Stimulated activated CD8-positive, alpha-beta memory T cell treated with anti-CD3 and anti-CD28 coated beads, Interleukin-15, amount 100 ng/mL, for 48 hours (primary cell): Measurements from ENCODE around the gene SLC16A13.
"Not testable (repeated sequence)": the region's sequence is repeated elsewhere in the genome, so short reads cannot be mapped to it uniquely, and the experiment has no call there.

Source experiments
- DNase-seq, 2 donors: peaks; one replicate each; pipeline ENCODE4 v3.0.0-alpha.2; 2020; ENCODE audit warnings: low read depth in 2 of 2

The SLC16A13 gene

DNA sequence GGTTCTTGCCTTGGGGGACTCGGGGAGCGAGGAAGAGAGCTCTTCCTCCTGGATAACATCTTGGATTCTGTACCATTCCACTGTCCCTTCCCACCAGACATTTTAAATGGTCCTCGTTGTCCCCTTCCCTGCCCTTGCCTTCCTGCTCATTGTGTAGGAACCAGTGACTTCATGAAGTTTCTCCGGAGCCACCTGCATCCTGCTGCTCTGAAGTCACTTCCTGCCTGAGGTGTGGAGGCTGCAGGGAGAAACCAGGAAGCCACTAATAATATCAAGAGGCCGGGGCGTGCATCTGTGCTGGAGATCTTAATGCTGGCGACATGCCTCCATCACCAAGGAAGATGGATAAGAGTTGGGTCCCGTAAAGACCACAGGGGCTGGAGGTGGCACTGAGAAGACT, 6.2 kb upstream of the SLC16A13 start:
- DNase-seq: no peak

DNA sequence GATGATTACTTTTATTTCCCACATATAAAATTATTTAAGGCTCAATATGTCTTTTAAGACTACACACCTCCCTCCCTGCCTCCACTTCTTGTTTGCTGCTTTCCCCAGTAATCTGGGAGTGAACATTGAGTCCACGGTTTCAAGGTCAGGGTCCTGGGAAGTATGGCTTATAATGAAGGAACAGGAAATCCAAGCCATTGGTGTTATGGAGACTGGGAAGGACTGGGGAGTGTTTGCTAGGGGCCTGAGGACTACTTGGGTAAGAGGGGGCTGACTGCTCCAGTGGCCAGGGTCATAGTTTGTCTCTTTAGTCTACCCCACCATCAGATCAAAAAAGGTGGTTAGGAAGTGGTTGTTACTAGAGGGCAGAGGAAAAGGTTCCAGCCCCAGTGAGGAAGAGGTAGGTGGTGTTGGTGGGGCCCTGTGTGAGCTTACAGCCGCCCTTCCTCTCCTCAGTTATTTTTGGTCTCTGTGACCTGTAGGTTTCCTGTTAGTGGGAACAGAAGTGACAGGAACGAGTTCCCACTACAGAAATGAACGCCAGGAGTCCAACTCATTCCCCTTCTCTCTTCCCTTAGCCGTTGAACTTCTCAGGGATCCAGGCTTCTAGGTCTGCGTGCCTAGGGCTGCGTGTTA, 742 bp upstream of the SLC16A13 start:
- DNase-seq: no peak

DNA sequence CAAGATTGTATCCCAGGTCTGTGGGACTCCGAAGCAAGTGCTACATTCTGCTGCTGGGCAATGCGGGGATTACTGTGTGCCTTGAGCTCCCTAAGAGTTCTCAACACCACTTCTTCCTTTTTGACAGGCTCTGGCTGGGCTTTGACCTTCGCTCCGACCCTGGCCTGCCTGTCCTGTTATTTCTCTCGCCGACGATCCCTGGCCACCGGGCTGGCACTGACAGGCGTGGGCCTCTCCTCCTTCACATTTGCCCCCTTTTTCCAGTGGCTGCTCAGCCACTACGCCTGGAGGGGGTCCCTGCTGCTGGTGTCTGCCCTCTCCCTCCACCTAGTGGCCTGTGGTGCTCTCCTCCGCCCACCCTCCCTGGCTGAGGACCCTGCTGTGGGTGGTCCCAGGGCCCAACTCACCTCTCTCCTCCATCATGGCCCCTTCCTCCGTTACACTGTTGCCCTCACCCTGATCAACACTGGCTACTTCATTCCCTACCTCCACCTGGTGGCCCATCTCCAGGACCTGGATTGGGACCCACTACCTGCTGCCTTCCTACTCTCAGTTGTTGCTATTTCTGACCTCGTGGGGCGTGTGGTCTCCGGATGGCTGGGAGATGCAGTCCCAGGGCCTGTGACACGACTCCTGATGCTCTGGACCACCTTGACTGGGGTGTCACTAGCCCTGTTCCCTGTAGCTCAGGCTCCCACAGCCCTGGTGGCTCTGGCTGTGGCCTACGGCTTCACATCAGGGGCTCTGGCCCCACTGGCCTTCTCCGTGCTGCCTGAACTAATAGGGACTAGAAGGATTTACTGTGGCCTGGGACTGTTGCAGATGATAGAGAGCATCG, 2.4 kb downstream of the SLC16A13 start:
- no peak for DNase-seq

DNA sequence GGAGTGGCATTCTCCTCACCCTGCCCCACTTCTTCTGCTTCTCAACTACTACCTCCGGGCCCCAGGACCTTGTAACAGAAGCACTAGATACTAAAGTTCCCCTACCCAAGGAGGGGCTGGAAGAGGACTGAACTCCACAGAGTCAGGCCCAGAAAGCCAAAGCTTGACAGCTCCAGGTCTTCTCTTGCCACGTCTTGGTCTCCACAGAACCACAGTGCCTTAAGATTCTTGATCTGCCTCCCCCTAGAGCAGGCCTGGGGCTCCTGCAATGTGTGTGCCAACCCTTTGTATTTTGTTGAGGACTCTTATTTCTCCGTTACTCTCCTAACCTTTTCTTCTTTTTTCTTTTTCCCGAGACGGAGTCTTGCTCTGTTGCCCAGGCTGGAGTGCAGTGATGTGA, 4.0 kb downstream of the SLC16A13 start:
- no peak for DNase-seq

DNA sequence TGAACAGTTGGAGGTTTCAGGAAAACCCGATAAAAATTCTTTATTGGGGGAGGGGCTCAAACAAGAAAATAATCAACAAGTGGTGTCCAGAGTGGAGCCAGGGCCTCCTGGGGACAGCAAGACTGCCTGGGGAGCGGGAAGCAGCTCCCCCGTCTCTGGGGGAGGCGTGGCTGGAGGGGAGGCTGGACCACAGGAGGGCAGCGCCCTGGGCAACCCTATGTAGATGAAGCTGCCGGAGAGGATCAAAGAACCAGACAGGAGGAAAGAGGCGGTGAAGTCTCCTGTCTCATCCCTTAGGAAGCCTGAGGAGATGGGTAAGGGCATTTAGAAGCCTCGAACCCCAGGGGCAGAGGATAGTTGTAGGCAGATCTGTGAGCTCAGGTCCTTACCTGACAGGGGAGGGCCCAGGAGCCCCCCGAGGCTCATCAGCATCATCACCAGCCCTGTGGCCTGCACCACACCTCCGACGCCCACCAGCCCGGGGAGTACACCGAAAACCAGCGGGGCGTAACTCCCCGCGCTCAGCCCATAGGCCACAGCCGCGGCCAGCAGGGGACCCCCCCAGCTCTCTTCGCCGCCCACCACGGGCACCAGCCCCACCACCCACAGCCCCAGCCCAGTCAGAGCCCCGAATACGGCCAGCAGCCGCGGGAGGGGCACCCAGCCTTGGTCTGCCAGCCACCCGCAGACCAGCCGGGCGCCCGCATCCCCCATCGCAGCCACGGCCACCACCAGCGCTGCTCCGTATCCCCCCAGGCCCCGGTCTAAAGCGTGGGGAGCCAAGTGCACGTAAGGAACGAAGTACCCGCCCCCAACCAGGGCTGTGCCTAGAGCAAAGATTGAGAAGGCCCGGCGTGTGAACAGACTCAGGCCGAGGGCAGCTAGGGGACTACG, 6.0 kb downstream of the SLC16A13 start:
- no peak for DNase-seq

DNA sequence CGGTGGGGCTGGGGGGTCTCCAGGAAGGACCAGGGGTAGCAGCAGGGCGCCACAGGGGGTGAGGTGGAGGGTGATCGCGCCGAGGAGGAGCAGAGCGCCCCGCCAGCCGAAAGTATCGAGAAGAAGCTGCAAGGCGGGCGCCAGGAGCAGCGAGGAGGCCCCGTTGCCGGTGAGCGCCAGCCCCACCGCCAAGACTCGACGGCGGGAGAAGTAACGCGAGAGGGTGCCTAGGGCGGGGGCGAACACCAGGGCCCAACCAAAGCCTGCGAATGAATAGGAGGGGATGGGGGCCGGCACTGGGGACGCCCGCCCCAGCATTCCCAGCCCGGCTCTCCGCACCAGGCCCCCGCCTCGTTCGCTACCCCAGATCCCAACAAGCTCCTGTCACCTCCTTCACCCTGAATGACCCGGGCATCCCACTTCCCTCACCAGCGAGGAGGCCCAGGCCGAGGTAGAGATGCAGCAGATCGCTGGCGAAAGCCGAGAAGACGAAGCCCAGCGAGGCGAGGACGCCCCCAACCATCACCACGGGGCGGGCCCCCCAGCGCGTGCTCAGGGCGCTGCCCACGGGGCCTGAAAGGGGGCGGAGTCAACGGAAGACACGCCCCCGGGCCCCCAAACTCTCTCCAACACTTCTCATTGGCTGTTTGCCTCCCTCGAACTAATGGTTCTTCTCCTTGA, 6.8 kb downstream of the SLC16A13 start:
- no peak for DNase-seq

DNA sequence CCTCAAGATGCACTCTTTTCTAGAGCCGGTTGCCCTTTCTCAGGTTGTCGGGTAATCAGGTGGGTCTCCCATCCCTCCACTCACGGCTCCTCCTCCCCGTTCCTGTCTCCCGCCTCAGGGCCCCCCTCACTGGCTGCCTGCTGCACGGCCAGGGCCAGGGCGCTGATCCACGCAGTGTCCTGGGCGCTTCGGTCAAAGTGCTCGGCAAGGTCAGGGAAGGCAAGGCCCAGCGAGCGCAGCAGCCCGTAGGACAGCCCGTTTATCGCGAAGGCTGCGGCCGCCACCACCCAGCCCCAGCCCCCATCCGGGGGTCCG, 7.3 kb downstream of the SLC16A13 start:
- DNase-seq: no peak

DNA sequence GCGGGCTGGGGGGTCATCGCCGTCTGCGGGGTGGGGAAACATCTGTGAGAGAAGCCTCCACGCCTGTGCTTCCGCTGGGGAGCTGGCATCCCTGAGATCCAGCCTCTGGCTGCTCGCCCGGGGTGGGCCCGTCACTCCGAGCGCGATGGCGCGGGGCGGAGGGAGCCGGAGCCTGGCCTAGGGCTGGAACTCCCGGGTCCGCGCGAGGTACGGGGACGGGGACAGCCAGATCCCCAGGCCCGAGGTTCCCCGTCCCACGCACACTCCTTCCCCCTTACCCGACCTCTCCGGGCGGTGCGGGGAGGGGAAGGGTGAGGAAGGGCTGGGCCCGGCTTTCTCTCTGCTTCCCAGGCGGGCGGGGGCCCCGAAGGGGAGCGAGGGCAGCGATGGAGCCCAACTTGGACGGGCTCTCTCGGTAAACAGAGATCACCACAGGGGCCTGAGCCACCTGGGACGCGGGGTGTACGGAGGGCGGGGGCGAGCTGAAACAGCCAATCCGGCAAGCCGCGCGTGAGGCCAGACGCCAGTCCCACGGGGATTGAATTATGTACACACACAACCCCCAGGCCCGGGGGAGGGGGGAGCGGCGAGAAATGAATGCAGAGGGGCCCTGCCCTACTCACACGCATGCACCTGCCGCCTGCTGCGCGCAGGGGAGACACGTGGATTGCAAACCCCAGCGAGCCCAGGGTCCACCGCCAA, 7.8 kb downstream of the SLC16A13 start, which contains the start of gene SLC16A11:
Gene SLC16A11 (minus strand): TSS at position 596 of the 702 bp plus-strand sequence. CDS start 579 bp downstream, at position 17.
- DNase-seq: no peak

DNA sequence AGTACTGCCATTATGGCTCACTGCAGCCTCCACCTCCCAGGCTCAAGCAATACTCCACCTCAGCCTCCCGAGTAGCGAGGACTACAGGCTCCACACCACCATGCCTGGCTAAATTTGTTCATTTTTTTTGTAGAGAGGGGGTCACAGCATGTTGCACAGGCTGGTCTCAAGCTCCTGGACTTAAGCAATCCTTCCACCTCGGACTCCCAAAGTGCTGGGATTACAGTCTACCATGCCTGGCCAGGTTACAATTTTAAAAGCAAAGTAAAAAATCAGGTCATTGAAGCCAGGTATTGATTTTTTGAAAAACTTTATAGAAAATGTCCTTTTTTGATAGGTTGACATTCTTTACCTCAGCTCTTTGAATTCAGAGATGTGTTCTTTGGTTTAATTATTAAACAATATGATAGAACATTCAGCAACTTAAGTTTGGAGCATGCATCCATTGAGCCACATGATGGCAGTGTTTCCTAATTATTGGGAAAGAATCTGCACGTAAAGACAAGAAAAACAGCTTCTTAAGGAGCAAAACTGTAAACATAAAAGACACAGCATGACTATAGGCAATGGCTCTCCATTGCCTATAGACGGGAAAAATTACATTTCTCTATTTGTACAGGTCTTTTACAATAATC, 9.8 kb downstream of the SLC16A13 start:
- no peak for DNase-seq

DNA sequence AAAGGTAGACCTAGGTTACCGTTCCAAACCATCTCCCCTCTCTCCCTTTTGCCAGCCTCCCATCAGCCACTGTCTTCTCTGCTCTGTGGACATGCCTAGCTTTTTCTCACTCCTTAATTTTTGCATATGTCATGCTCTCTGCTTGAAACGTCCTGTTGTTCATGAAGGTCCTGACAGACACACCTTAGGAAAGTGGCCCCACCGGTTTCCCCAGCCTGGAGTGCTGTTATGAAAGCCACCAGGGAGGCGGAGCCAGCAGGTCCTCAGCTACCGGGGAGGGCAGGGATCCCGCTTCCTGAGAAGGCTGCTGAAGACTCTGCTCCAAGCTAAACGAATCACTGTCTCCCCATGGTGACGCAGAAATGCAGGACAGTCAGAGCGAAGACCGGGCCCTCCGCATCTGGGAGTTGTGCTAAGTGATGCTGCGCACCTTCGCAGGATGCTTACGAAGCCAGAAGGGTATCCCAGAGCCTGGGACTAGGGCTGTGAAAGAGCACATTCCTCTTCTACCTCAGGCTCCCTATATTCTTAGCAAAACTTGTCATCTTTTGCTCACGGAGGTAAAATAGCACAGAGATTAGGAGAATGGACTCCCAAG, 10.4 kb downstream of the SLC16A13 start:
- no peak for DNase-seq

DNA sequence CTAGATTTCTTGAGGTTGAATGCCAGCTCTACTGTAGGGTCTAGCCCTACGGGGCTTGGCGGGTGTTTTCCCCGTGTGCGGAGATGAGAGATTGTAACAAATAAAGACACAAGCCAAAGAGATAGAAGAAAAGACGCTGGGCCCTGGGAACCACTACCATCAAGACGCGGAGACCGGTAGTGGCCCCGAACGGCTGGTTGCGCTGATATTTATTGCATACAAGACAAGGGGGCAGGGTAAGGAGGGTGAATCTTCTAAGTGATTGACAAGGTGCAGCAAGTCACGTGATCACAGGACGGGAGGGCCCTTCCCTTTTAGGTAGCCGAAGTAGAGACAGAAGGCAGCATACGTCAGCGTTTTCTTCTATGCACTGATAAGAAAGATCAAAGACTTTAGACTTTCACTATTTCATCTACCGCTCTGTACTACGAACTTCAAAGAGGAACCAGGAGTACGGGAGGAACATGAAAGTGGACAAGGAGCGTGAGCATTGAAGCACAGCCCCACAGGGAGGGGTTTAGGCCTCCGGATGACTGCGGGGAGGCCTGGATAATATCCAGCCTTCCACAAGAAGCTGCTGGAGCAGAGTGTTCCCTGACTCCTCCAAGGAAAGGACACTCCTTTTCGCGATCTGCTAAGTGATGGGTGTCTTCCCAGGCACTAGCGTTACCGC, 11.0 kb downstream of the SLC16A13 start:
- peak in 1 of 2 donors; percentile 64 for DNase-seq

DNA sequence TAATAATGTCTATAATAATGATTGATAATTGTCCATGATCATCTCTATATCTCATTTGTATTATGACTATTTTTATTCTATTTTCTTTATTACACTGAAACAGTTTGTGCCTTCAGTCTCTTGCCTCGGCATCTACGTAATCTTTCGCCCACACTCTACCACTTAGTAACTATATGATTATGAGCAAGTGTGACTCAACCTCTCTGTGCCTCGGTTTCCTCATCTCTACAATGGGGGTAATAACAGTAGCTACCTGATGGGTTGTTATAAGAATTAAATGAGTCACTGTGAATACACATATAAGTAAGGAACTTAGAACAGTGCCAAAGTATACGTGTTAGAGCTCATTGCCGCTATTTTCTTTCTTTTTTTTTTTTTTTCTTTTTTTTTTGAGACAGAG, 11.8 kb downstream of the SLC16A13 start:
- DNase-seq: no peak

DNA sequence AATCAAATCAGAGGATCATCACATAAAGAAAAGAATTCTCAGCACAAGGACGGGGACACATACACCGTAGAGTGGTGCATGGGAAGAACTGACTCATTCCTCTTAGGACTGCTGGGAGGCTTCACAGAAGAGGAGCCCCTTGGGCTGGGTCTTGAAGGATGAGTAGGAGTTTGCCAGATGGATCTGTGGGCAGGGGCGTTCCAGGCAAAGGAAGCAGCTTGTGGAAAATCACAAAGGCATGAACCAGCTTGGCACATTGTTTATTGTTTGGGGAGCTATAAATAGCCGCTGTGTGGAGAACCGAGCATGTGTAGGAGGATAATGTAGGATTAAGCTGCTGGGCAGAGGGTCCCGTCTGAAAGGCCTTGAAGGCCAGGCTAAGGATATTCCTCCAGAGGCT, 13.2 kb downstream of the SLC16A13 start:
- DNase-seq: no peak

DNA sequence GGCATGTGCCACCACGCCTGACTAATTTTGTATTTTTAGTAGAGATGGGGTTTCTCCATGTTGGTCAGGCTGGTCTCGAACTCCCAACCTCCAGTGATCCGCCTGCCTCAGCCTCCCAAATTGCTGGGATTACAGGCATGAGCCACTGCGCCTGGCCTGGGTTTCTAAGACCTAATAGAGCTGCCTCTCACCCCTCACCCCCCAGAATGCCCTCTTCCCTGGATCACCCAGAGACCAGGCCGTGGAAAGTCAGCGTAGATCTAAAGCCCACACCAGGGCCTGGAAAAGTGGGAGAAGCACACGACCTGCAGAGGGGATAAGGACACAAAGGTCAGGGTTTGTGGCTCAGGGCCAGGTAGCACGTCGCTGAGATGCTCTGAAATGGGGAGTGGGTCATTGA, 14.8 kb downstream of the SLC16A13 start:
- DNase-seq: not testable (repeated sequence)

DNA sequence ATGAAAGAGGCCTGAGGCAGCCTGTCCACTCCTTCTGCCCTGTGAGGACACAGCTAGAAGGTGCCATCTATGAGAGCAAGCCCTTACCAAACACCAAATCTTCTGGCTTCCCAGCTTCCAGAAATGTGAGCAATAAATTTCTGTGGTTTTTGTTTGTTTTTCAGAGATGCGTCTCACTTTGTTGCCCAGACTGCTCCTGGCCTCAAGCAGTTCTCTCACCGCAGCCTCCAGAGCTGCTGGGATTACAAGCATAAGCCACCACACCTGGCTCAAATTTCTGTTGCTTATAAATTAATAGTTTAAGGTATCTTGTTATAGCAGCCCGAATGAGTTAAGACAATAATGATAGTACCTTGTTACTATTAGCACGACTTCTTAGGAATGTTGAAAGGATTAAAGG, 20.6 kb downstream of the SLC16A13 start:
- DNase-seq: no peak

DNA sequence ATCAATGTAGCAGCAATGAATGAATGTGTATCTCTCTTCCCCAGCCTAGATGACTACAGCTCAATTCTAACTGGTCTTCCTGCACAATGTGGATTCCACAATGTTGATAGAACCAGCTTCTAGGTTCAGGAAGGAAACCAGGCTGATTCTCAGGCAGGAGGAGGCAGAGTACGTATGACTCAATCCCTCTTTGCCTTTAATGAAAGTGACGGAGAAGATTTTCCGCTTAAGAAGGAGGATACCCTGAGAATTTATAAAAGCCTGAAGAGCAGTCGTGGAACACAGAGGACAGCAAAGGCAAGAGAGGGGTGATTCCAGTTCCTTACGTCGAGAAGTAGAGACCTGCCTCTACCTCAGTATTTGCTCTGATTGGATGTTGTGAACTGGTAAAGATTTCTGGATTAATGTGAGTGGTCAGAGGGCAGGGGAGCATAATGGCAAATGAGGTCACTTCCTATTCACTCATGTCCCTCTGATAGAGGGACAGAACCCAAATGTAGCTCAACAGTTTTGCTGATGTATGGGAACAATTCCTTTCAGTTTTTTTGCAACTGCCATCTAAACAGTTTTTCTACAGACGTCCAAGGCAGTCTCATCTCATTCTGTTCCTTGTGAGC, 23.1 kb downstream of the SLC16A13 start:
- DNase-seq: no peak

DNA sequence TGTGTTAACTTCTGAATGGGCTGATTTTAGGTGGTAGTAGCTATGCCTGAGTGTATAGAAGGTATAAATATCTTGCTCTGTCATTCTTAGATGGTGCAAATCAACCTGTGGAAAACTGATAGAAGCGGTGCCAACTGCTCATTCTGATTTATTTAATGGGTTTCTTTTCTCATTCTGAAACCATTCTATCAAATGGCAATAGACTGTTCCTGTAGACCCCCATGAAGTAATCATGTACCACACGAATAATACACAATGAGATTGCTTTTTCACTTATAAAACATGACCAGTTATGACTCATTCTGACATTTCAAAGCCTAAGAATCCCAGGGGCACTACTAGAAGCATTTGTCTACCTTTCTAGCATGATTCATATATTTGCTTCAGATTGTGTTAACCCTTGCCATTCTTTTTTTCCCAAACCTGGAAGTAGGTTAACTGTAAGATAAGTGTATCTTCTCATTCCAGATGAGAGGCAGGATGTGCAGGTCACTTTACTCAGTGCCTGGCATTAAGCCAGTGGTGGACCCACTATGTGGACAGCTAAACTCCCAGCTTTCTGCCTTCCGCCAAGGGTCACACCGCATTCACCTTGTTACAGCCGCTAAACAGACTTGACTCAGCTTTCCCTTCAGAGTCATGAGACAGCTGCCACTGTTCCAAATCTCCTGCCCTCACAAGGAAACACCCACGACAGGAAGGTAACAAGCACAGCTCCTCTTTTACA, 24.5 kb downstream of the SLC16A13 start:
- DNase-seq: no peak

DNA sequence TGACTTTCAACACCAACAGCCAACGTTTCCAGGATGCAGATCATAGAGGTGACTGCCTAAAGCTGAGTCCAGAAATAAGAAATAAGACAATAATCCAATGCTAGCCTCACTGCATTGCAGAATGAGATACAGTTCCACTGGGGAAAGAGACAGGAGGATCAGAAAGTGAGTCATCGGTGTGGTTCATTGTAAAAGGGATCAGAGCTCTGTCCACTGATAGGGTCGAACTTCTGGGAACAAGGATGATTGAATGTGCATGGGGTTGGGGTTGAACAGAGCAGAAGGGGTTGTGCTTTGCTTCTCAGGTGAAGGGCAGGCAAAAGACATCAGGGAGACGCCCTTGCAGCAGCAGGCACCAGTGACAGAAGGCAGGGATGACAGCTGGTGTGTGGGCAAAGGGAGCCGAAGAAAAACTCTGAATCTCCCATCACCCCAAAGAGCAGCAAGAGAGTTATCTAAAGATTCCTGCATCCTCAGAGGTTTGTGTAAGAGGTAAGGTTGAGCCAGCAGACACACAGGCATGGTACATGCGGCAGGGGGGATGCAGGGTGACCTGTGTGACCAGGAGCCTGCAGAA, 27.8 kb downstream of the SLC16A13 start:
- no peak for DNase-seq
